Cerebellar nuclear complex (tissue), 1 donor: ENCODE data around the gene TUBGCP3.

Source experiments
- DNase-seq, 2 experiments: peaks; one replicate each; lab custom pipeline; 2025; lab: John Stamatoyannopoulos, UW

TUBGCP3 gene

GRCh38 chr13:112453207-112453829 lies 134.6 kb downstream of the TUBGCP3 start:
- no peak for DNase-seq

DNA sequence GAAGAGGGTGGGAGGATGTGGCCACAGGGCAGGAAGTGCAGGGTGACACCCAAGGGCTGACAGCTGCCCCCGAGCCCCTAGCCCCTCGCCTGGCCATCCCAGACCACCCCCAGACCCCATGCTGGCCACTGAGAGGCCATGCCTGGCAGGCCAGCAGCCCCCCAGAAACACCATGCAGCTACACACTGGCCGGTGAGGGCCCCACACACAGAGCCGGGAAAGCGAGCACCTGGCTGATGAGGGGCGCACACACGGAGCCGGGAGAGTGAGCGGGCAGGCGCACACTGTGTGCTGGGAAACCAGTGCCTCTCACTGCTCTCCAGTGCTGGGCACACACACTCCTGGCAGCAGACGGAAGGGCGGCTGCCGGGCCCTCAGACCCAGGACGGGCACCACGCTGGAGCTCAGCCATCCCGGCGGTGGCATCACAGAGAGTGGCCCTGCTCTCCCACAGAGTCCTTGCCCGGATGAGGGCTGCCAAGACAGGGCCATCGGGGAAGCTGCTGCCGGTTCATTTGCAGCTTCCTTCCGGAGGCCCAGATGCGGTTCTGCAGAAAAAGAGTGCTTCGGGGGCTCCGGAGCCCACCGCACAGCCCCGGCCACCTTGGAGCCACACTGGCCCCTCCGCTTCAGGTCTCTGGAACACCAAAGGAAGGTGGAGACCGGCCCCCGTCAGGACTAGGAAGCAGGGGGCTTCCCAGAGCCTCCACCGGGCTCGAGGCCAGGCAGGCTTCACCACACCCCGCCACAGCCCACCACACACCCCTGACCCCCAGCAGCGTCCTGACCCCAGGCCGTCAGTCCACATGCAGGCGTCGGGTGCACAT lies 135.4 kb downstream of the TUBGCP3 start:
- DNase-seq, result no peak

DNA sequence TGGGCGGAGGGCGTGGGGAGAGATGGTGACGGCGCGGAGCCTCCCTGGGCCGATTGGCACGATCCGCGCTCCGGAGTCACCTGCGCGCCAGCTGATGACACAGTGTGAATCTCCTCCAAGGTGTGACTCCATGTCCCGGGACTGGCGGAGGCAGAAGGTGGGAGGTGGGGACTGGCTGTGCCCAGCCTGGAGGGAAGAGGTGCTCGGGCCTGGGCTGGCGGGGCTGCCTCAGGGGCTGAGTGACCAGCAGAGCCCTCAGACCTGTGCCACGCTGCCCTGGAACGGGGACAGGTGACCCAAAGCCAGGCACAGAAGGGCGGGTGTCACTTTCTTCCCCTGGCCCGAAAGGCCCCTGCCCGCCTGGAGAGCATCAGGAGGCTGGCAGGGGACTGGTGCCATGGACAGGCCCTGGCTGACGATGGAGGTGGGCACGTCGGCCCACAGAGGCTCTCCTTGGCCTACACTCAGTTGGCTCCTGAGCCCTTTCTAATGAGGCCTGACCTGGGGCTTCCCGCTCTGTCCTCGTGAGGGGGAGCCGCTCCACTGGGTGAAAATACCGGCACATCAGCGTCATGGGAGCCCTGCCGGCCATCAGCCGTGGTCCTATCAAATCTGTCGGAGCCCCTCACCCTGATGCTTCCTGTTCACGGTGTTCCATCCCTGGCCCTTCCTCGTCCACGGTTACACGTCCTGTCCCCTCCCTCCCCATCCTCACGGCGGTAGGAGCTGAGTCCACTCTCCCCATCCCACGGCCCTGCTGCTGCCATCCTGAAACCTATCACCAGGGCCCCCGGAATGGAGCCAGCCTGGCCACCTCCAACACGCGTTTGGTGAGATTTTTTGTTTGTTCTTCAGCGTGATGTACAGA lies 136.2 kb downstream of the TUBGCP3 start:
- no peak for DNase-seq

- DNase-seq, result no peak
Observed at GRCh38 chr13:112450904-112451240, 137.1 kb downstream of the TUBGCP3 start.

DNA sequence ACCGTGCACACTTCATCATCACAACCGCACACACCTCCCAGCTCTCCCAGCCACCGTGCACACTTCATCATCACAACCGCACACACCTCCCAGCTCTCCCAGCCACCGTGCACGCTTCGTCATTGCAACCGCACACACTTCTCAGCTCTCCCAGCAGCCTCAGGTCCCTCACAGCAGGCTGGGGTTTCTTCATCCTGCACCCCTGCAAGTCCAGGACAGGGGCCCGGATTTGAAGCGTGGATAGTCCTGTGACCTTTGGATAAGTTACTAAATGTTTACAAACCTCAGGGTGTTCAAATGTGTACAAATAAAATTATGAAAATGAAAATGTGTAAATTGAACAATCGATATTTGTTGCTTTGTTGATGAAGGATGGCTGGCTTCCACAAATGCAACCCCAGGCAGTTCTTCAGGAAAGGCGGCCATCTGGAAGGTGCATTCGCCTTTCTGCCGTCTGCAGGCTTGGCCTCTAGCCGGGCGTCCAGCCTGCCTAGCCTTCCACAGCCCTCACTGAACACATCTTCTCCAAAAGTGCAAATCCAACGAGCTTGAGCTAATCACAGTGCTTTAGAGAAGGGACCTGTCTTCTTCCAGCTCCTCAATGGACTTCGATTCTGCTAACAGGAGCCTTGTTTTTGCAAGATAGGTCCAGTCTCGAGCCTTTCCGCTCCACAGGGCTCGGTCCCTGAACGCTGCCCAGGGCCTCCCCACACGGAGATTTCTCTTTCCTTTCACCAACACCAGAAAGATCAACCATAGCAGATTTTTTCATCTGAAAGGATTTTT lies 137.6 kb downstream of the TUBGCP3 start:
- DNase-seq, result no peak

DNA sequence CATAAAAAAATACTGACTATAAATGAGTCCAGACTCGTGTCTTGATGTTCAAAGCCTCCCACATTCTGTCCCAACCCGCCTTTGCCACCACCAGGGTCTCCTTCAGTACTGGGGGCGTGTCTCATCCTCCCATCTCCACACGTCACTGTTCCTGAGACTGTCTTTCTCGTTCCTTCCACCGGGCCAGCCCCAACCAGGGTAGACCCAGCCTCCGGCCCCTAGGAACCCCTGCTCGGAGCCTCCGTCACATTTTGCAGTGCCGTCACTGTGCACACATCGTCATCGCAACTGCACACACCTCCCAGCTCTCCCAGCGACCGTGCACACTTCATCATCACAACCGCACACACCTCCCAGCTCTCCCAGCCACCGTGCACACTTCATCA lies 138.4 kb downstream of the TUBGCP3 start:
- no peak for DNase-seq

- DNase-seq, result no peak
Observed at GRCh38 chr13:112448621-112449544, 139.1 kb downstream of the TUBGCP3 start.

DNA sequence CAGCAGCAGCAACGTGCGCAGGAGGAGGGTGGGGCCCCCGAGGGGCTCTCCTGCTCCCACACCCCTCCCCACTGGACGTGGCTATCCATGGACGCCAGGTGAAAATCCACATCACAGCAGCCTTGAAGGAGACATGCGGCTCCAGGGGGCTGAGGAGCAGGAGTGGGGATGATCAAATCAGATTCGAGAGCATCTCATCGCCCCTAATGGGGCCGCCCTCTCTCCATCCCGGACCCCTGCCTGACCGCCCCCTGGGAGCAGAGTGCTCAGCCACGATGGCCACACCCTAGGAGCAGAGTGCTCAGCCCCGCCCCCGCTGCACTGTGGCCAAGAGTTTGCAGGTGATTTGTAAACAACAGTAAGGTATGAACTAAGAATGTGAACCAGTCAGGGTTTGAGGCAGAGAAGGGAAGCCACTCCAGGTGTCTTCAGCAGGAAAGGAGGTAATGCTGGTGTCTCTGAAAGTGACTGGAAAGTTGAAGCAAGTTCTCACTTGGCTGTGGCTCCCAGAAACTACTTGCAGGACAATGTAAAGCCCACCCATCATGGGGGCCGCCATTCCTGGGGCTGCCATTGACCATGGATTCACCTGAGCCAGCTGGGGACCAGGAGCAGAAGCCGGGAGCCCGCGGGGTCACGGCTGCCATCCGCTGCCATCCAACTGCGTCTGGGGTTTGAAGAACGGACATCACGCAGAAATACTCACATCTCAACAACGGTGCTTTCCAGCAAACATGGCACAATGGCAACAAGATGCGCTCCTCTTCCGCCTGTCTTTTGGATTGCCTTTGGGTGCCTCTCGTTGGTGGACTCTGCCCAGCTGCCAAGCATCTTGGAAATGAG lies 140.0 kb downstream of the TUBGCP3 start:
- no peak for DNase-seq

DNA sequence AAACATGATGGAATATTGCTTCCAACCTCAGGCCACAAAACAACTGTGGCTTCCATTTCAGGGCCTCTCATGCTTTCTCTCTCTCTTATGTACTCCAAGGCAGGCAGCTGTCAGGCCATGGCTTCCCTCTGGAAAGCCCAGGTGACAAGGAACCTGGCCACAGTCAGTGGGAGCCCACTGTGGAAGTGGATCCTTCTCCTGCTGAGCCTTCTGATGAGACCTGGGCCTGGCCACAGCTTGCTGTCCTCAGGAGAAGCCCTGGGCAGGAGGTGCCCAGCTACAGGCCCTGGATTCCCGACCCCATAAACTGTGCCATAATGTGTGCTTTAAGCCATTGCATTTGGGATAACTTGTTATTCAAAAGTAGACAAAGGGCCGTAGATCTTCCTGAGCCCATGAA lies 140.6 kb downstream of the TUBGCP3 start:
- no peak for DNase-seq

DNA sequence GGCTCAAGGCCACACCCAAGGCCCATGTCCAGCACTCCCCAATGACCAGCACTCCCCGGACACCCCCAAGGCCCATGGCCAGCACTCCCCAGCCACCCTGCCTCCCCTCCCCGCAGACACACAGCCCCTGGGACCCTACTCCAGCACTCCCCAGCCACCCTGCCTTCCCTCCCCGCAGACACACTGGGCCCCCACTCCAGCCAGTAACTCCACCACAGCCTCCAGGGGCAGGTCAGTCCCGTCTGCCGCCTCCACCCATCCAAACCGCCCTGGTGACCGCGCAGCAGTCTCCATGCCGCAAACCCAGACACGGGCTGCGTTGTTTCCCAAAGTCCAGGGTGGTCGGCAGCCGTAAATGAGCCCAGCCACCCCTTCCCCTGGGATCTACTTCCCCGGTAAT lies 141.1 kb downstream of the TUBGCP3 start:
- DNase-seq, result no peak

DNA sequence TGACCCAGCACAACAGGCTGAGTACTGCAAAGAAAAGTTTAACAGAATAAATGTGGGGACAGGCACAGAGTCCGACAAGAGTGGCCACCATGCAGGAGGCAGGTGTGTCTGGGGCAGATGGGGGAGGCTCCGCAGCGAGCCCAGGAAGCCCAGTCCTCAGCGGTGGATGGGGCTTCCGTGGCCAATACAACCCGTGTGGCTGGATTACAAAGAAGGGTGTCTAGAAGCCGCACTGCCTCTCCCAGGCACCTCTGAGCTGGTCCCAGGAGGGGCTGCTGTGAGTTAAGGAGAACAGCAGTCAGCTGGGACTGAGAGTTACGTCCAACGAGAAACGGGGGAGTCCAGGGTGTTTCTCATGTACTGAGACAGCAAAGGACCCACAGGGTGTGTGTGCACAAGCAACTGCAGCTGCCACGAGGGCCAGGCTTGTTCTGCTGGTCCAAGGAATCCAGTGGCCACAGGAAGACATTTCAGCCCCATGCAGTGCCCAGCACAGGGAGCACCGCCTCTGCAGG lies 141.5 kb downstream of the TUBGCP3 start:
- DNase-seq, result no peak

GRCh38 chr13:112445411-112446271 lies 142.3 kb downstream of the TUBGCP3 start:
- no peak for DNase-seq

GRCh38 chr13:112444416-112445399 lies 143.2 kb downstream of the TUBGCP3 start:
- no peak for DNase-seq

DNA sequence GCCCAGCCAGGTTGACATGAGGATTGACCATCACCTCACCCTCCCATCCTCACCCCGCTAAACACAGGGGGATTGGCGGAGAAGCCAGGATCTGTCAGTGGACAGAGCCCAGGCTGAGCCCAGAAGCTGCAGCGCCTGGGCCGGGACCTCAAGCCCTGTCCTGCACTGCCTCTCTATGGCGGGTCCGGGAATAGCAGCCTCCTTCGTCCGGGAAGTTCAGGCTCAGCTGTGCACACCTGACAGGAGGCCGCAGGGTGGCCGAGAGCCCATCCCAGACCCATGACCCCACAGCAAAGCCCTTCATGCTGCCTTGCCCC lies 144.0 kb downstream of the TUBGCP3 start:
- DNase-seq, result no peak

DNA sequence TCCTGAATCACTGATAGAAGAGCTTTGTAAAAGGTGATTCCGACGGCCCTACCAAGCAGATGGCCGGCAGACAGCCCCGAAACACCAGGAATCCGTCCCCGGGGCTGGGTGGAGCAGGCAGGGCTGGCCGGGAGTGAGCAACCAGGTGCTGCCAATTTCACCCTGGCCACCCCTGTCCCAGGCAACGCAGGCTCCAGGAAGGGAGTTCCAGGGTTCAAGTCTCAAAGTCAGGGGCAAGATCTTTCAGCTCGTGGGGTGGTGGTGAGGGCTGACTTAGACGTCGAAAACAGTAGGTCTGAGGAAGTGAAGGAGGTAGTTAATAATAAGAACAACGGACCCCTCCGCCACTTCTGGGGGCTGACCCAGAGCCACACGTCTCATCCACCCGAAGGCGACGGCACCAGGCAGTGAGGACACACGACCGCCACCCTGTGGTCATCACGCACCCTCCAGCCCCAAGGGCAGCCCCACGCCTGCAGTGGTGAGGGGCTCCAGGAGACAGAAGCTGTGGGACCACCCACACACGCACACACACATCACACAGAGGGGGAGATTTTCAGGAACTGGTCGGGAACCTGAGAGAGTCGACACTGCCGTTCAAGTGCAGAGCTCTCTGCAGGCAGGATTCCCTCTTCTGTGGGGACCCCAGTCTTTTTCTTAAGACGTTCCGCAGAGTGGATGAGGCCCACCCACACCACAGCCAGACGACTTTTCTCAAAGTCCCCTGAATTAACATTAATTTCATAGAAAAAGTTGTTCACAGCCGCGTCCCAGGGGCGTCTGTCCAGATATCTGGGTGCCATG lies 144.6 kb downstream of the TUBGCP3 start:
- no peak for DNase-seq

DNA sequence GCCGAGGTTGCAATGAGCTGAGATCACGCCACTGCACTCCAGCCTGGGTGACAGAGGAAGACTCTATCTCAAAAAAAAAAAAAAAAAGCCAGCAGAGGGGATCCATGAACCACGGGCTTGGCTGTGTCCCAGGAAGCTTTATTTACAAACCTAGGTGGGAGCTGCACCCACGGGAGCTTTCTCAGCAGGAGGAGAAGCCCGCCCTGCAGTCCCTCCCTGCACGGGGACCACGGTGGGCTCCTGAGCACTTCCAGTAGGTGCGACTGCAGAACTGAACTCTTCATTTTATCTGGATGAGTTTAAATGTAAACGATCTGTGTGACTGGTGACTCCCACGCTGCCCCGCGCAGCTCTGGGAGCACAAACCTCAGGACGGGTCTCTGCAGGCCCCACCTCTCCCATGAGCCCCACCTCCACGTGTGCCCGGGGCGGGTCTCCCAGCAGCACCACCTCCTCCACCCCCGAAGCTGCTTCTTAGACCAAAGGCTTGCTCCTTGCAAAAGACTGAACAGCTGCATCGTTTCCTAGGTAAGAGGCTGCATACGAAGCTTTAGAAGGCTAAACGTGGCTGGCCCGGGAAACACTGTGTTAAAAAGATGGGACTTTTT lies 145.4 kb downstream of the TUBGCP3 start:
- DNase-seq, result no peak
